NCI-H82 treated with DMSO at 0.1 percent for 48 hours (cell line): ENCODE data around the gene MGLL.

ENCODE experiments used
- DNase-seq: peaks from one replicate; lab custom pipeline; 2025; ENCODE audit not compliant: unreplicated experiment; lab: John Stamatoyannopoulos, UW

Gene MGLL

DNA sequence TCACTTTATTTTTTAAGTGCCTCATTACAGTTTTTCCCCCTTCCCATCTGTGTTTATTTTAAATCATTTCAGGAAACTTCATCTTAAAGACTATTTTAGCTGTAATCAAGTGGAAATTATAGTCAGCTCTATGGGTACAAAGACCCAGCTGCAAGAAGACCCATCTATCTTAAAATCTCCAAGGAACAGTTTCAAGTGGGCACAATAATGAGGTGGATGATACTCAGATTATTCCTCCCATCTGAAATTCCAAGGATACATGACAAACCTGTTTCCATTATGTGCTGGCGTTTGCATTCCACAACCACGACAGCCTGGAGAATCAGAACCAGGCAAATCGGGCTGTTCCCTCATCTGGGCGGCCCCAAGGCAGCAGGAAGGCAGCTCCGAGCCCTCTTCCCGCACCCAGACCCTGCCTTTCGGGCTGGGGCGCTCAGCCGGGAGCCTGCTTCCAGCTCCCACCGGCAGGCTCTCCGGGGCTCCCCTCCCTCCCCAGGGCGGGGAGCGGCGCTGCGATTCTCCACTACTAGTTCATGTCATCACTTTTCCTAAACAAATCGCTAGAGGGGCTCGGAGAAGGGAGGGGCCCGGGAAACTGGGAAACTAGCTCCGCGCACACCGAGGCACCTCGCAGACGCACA lies at the start of gene MGLL:
TSS of gene MGLL (minus strand) at position 475 of the 641 bp plus-strand sequence. CDS start at position 278, 197 bp downstream.
- peak; percentile 13 for DNase-seq

DNA sequence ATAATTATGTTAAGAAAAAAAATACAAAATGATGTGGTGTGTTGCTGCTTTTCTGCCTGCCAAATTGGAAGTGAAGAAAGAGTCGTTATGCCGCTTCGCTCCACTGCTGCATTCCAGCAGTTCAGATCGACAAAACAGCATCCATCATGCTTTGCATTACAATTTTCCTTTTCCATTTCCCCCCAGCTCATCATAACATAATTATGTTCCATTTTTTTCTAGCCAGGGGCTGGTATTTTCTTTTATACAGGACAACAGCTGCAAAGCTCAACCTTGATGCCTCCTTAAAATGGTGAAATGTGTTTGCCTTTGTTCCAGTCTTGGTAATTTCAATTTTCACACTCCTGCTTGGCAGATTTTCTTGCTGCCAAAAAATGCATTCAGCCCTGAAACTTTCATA lies 47.8 kb upstream of the MGLL start:
- DNase-seq = no peak

DNA sequence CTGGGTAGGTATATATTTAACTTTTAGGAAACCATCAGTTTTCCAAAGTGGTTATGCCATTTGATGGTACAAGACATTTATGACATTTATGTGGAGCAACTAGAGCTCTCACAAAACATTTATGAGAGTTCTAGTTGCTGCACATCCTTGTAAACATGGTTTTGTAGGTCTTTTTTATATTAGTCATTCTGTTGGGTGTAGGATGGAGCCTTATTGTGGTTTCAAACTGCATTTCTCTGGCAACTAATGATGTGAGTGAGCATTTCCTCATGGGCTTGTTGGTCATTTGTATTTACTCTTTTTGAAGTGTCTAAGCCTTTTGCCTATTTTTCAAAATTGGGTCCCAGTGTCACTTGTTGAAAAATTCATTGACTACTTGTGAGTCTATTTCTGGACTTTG lies 45.7 kb upstream of the MGLL start:
- no peak for DNase-seq

DNA sequence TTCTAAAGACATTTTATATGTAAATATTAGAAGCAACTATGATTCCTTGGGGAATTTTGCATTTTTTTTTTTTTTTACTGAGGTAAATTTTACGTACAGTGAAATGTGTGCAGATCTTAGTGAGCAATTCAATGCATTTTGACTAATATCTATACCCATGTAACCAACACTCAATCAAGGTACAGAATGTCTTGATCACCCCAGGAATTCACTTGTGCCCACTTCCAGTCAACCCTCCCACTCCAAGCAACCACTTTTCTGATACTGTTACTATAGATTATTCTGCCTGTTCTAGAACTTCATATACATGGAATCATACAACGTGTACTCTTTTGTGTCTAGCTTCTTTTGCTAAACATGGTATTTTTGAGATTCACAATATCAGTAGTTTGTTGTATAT lies 45.1 kb upstream of the MGLL start:
- no peak for DNase-seq

DNA sequence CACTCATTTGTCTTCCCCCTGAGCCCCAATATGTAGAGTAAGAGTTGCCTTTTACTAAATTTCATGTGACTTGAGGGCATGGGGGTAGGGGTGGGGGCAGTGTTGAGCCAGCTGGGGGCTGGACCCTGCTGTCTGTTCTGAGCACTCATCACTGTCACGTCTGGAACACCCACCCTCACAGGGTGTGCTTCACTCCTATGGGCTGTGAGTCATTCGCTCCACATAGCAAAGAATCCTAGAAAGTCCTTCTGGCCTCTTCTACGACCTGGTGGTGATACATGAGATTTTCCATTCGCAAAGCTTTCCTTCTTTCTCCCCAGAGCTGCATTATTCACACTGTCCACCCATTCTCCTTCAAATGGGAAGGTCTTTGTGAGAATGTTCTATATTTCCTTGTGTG lies 43.6 kb upstream of the MGLL start:
- DNase-seq = no peak

DNA sequence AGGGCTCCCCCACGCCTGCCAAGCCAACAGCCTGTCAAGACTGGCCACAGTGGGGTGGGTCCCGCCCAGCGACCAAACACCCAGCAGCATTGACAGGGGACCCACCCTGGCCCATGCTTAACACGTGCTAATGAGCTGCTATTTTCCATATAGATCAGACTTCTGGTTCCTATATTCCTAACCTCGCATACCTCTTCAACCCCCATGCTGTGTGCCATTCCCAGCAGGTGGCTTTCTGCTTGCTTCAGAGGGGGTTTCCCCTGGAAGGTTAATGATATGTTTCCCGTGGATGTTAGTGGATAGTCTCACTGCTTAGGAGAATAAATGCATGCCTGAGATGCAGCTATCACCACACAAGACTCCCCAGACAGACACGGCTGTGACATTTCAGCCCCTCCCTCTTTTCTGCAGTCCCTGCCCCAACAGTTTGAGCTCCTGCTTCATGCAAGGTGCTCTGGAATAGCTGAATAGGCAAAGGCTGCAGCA lies 37.9 kb upstream of the MGLL start:
- no peak for DNase-seq

DNA sequence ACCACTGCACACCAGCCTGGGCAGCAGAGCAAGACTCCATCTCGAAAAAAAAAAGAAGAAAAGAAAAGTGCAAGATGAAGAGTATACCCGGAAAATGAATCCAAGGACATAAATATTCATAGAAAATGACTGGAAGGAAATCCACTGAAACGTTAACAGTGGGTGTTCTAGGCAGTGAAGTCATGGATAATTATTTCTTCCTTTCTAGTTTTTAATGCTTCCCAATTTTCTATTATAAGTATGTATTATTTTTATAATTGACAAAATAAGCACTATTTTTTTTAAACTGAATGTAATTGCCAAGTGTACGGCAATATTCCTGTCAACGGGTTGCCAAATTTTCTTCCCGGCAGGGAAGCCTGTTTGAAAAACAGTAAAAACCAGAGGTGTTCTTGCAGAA lies 37.4 kb upstream of the MGLL start:
- DNase-seq = no peak

DNA sequence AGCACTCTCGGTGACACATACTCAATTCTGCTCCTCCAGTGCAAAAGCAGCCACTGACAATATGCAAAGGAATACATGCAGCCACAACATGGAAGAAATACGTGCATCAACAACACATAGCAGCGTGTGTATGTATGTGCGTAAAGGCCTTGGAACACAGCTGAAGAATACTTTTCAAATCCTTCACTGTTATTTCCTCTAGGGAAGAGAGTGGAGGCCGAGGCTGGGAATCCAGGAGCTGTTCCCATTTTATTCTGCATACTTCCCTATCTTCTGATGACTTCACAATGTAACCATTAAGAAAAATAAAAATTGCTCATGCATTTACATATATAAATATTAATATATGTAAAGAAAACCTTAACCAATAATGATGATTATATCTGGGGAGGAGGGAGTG lies 36.6 kb upstream of the MGLL start:
- DNase-seq = no peak

DNA sequence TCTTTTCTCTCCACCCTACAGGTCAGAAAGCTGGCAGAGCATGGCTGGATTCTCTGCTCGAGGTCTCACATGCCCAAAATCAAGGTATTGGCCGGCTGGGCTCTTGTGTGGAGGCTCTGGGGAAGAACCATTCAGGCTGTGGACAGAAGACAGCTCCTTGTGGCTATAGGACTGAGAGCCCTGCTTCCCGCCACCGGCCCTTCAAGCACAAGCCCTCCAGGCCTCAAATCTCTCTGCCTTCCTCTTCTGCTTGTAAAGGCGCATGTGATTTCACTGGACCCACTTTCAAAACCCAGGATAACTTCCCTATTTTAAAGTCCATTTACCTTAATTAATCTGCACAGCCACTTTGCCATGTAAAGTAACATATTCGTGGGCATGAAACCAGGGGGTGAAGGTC lies 36.2 kb upstream of the MGLL start:
- no peak for DNase-seq

DNA sequence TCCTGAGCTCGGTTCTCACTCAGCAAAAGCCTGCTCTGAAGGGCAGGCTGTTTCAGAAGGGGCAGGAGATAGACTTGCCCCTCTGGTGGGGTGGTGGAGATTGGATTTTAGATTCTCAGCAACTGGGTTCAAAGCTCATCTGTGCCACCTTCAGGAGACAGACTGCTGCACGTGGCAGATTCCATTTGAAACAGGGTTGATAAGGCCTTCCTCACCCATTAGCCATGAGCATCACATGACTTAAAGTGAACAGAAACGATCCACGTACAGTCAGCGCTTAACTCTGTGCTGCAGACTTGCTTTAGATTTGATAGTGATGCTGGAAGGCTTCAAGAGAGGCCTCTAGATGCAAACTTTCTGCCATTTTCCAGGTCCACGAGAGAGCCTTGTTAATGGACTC lies 35.0 kb upstream of the MGLL start:
- no peak for DNase-seq

DNA sequence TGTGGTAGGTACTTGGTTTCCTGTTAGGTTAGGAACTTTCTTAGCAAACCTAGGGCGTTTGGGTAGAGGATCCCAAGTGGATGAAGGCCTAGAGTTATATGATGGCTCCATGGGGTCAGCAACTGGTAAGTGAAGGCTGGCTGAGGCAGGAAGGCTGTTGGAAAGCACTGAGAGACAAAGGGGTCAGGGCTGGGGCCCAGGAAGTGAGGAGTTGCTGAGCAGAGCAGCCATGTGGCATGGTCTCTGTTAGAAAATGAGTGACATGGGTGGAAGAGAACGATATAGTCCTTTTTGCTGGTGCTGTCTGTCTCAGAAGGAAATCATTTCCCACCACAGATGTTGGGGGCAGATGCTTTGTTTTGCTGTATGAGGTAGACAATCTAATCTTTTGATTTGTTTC lies 34.5 kb upstream of the MGLL start:
- DNase-seq = no peak

DNA sequence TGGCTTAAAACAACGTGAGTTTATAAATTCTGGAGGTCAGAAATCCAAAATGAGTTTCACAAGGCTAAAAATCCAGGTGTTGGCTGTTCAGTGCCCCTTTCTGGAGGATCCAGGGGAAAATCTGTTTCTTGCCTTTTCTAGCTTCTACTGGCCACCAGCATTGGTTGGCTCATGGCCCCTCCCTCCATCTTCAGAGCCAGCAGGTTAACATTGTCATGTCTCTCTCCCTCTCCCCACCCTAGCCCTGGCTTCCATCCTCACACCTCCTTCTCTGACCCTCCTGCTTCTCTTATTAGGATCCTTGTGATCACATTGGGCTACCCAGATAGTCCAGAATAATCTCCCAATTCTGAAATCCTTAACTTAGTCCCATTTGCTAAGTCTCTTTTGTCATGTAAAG lies 32.9 kb upstream of the MGLL start:
- DNase-seq = no peak

DNA sequence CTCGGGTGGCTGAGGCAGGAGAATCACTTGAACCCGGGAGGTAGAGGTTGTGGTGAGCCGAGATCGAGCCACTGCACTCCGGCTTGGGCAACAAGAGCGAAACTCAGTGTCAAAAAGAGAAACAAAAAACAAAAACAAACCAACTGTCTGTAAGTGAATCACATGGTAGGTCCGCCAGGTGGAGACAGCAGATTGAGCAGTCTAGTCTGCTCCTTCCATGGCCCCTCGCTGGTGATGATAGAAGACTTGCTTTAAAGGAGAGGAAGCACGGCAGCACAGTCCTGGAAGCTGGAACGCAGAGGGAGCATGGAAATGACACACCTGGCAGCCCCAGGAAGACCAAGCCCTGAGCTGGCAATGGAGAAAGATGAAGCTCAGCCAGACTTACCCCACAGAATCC lies 31.4 kb upstream of the MGLL start:
- DNase-seq = no peak

DNA sequence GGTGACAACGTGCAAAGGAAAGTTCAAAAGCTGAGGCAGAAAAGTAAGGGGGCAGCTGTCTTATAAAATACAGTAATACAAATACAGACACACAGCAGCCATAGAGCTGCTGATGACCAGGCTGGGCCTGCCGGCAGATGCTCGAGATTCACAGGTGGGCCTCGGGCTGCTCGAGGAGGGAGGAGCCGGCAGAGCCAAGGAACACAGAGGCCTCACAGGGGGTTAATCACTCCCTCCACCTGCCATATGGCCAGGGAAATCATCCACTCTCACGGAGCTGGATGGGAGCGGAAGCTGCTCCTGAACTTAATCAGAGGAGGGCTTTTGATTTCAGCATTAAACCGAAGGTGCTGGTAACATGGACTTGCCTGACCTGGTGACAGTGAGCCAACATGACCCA lies 29.6 kb upstream of the MGLL start:
- DNase-seq = peak; percentile 91

DNA sequence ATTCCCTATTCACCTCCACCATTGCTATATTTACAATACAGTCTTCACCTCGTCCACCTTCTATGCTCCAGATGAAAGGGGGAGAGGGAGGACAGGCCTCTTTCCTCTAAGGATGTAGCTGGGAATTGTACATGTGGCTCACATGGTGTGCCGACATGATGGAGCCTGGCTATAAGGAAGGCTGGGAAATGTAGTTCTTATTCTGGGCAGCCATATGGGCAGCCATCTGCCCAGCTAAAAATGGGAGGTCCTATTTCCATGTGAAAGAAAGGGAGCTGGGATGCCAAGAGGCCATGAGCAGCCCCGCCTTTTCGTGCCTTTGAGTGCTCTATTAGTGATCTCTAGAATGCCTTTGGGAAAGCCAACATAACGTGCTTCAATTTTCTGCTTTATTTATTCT lies 27.1 kb upstream of the MGLL start:
- peak; percentile 83 for DNase-seq

DNA sequence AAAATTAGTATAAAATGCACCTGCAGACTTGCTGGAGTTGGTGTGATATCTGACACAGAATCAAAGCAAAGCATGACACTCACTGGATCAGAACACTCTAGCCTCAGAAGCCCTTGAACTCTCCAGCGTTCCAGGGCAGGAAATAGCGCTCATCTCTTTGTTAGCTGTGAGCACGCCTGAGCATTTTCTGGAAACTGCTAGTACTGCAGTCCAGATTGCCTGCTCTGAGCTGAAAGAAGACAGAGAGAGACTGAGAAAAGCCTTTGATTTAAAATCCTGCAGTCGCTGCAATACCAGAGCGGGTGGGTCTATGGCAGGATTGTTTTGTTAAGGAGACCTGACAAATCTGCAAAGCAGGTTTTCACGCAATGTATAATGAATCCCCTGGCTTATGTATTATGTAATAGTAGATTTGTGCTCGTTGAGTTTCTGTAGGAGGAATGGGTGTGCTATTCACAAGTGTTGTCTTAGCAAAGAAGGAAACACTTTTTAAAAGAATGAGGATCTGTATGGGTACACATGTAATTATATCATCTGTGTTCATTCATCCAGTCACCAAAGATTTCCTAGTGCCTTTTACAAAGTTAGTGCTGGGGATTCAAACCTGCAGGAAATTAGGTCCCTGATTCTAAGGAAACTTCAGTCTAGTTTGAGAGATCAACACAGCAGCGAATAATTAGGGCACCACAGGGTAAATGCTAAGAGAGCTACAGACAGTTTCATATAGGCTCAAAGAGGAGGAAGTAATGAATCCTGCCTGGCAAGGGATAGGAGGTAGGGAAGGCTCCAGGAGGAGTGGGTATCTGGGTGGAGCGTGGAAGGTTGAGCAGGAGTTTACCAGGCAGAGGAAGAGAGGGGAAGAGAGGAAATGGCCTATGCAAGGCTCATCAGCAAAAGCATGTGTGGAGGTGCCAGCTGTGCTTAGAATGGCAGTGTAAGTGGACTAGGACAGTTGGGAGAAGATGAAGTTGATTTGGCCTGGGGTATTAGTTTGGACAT lies 26.1 kb upstream of the MGLL start:
- no peak for DNase-seq

DNA sequence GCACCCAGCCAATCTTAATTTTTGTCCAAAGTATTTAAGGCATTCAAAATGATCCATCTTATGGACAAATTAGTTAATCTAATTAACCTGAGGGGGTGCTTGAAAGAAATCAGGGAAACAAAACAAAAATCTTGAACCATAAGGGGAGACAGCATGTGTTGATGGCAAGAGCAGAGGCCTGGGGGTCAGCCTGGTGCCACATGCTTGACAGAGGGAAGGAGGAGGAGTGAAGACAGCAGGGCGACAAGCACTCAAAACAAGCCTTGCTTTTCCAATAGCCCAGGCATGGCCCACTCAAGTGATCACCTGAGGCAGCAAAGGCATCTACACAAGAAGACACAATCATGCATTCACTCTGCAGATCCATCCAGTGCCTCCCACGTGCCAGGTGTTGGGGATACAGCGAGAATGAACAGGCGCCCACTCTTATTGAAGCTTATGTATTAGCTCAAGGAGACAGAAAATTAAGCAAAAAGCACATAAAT lies 25.0 kb upstream of the MGLL start:
- no peak for DNase-seq

DNA sequence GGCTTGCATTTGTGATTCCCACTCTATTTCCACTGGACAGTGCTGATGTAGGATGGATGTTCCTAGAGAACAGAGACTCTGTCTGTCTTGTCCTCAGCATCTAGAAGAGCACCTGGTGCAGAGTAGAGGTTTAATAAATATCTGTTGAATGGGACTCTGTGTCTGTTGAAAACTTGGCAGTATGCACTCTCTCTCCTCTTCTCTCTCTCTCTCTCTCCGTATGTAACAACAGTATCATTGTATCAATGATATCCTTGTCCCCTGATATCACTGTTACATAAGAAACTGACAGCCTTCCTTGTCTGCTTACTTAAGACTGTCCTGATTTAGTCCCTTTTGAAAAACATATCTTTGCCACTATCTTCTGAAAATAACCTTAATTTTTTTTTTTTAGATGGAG lies 24.3 kb upstream of the MGLL start:
- DNase-seq = no peak

DNA sequence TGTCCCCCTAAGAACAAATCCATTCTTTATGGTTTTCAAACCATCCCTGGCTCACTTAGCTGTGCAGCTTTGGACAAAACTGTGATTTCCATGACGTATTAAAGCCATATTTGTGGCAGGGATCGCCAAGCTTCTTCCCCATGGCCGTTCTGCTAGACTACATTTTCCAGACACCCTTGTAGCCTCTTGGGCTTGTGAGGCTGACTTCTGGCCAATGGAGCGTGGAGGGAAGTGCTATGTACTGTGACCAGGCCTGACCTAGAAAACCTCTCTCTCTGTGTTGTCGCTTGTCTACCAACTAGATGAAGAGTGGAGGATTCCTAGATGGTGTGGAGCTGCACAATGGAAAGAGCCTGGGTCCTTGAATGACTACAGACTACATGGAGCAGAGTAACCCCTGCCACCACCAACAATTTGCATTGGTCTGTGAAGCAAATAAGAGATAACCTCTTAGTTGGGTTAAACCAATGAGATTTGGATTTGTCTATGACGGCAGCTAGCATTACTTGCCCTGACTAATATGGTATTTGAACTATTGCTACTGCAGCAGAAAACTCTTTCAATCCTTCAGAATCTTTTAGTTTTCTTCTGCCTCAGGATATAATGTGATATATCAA lies 22.1 kb upstream of the MGLL start:
- DNase-seq = no peak

DNA sequence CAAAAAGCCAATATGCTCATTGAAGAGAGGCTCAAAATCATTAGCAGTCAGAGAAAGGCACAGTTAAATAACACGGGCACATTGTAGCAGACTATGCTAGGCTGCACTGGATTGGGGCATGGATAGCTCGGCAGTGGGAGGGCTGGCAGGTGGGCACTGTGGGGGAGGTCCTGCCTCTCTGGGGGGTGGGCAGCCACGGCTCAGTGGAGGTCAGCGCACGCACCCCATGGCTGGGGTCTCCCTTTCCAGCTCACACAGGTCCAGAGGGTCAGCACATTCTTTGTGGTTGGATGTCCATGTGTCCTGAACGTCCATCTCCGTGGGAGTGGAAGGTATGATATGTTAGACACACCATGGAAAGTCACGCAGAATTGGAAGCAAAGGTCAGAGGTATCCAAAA lies 18.4 kb upstream of the MGLL start:
- DNase-seq = no peak

DNA sequence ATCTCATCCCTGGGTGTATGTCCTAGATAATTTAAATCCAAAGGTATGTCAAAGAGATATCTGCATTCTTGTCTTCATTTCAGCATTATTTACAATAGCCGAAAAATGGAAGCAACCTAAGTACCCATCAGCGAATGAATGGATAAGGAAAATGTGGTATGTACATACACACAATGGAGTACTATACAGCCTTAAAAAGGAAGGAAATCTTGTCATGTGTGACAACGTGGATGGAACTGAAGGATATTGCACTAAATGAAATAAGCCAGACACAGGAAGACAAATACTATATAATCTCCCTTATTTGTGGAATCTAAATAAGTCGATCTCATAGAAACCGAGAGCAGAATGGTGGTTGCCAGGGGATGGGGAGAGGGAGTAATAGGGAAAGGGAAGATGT lies 16.8 kb upstream of the MGLL start:
- DNase-seq = no peak
